Natural killer cell (primary cell): ENCODE data around the gene C18orf63. TPM values are rescaled to one million over a fixed set of nuclear protein-coding genes. Genes with fewer than 3 reads are reported as not detected.

Source experiments
- ATAC-seq, 3 donors: fragments of 150-1000 bp in 2 of 3; fragments of 200-7000 bp in 1 of 3; cut with Tn5 transposase; 1 replicate in 1 of 3; 2 replicates in 2 of 3; pipeline ENCODE4 v1.10.0; 2021; ENCODE audit warnings: mild to moderate bottlenecking in 2 of 3, moderate library complexity in 2 of 3
- DNase-seq, 2 donors: peaks; one replicate each; pipeline versions ENCODE4 v3.0.0 to v3.0.0-alpha.2; 2013 to 2021; ENCODE audit warnings: mixed read lengths in 1 of 2
- H3K27ac ChIP-seq: one replicate; pipeline ENCODE4 v1.5.1; 2013; ENCODE audit warnings: mild to moderate bottlenecking, low read length
- H3K27me3 ChIP-seq: one replicate; pipeline ENCODE4 v1.6.1; 2013; ENCODE audit warnings: low read length; ENCODE audit not compliant: control insufficient read depth, insufficient read depth
- H3K36me3 ChIP-seq: one replicate; pipeline ENCODE4 v1.6.1; 2013; ENCODE audit warnings: low read length; ENCODE audit not compliant: control insufficient read depth, insufficient read depth
- H3K4me1 ChIP-seq: one replicate; pipeline ENCODE4 v1.6.1; 2013; ENCODE audit warnings: low read length; ENCODE audit not compliant: control insufficient read depth, insufficient read depth
- H3K4me3 ChIP-seq: one replicate; pipeline ENCODE4 v1.5.1; 2013; ENCODE audit warnings: low read length
- H3K9me3 ChIP-seq: one replicate; pipeline ENCODE4 v1.6.1; 2013; ENCODE audit warnings: low read length; ENCODE audit not compliant: control insufficient read depth, insufficient read depth
- H3K27ac Mint-ChIP-seq, 2 donors: one replicate each; pipeline ENCODE4 v1.8.0; 2022; ENCODE audit warnings: mild to moderate bottlenecking in 2 of 2, mixed read lengths in 2 of 2, moderate library complexity in 1 of 2
- H3K27me3 Mint-ChIP-seq, 2 donors: one replicate each; pipeline ENCODE4 v1.8.0; 2022; ENCODE audit warnings: low read depth in 2 of 2, mixed read lengths in 2 of 2
- H3K36me3 Mint-ChIP-seq: one replicate; pipeline ENCODE4 v1.8.0; 2022; ENCODE audit warnings: mixed read lengths
- H3K4me1 Mint-ChIP-seq, 2 donors: one replicate each; pipeline ENCODE4 v1.8.0; 2022; ENCODE audit warnings: mixed read lengths in 2 of 2
- H3K4me3 Mint-ChIP-seq: one replicate; pipeline ENCODE4 v1.8.0; 2022; ENCODE audit warnings: mild to moderate bottlenecking, moderate library complexity, mixed read lengths
- H3K9me3 Mint-ChIP-seq, 2 donors: one replicate each; pipeline ENCODE4 v1.8.0; 2022; ENCODE audit warnings: mixed read lengths in 2 of 2
- WGBS: methylation state at CpG from one replicate; pipeline ENCODE4 v1.1.7; 2013; ENCODE audit warnings: missing lambda C conversion rate; ENCODE audit not compliant: insufficient coverage; 5-methylcytosine and 5-hydroxymethylcytosine counted together
- intact Hi-C: fragments of 100-400 bp; cut with micrococcal nuclease; formaldehyde crosslinking; loops from one replicate; pipeline ENCODE4 v1.14.2; 2022
- total RNA-seq, 4 donors: library from RNA; stranded (reverse); fragments of 120-200 nt in 1 of 4; gene quantifications; one replicate each; pipeline versions ENCODE4 v1.2.3 to v1.2.4, GENCODE V29; 2013 to 2022
- TF ChIP-seq, protein P1 (sequence below): fragments of 200-600 bp; IDR thresholded peaks from one replicate; pipeline ENCODE4 v1.8.0; 2022; ENCODE audit warnings: antibody characterized with exemption

C18orf63 gene
- total RNA-seq, 3 donors from 2014 or later (not counting 1 experiment from before 2014, with no cell fraction given) = not detected

DNA sequence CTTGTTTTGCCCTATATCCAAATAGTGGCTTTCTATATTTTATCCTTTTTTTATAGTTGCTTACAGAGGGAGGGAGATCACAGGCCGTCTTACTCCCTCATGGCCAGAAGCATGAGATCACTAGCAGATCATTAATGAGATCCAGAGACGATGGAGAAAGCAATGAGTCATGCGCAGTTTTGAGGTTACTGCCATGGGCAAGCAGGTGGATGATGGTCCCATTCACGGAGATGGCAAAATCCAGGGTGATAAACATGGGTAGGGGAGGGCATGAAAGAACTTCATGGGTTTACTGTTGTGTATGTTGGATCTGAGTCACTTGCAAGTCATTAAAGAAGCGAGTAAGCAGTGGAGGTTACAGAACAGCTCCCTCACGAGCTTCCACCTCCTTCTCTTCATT, 60.4 kb downstream of the C18orf63 start:
- H3K27me3 Mint-ChIP-seq = peaks cover 3 to 10% of the 10 kb centered on the region in 2 donors
- H3K36me3 Mint-ChIP-seq = no peaks in the 10 kb centered on the region
- peaks cover 8 to 13% of the 10 kb centered on the region in 2 donors for H3K4me1 Mint-ChIP-seq
- ATAC-seq (no peak), DNase-seq (no peak)
- H3K4me3 ChIP-seq = no peak overlapping the region
- no peak overlapping the region for H3K27ac ChIP-seq
- peaks cover 22% of the 10 kb centered on the region for H3K4me1 ChIP-seq
- H3K4me3 Mint-ChIP-seq = no peak overlapping the region
- H3K27me3 ChIP-seq = no peaks in the 10 kb centered on the region
- H3K9me3 Mint-ChIP-seq = no peaks in the 10 kb centered on the region
- no peaks in the 10 kb centered on the region for H3K36me3 ChIP-seq
- TF ChIP-seq, protein P1, sequence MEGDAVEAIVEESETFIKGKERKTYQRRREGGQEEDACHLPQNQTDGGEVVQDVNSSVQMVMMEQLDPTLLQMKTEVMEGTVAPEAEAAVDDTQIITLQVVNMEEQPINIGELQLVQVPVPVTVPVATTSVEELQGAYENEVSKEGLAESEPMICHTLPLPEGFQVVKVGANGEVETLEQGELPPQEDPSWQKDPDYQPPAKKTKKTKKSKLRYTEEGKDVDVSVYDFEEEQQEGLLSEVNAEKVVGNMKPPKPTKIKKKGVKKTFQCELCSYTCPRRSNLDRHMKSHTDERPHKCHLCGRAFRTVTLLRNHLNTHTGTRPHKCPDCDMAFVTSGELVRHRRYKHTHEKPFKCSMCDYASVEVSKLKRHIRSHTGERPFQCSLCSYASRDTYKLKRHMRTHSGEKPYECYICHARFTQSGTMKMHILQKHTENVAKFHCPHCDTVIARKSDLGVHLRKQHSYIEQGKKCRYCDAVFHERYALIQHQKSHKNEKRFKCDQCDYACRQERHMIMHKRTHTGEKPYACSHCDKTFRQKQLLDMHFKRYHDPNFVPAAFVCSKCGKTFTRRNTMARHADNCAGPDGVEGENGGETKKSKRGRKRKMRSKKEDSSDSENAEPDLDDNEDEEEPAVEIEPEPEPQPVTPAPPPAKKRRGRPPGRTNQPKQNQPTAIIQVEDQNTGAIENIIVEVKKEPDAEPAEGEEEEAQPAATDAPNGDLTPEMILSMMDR = no peak
- intact Hi-C loops = no loop called here
- H3K27ac Mint-ChIP-seq = no peak overlapping the region
- no peaks in the 10 kb centered on the region for H3K9me3 ChIP-seq
- 88% methylated on average over 4 of the region's 6 CpGs for whole genome bisulfite sequencing

DNA sequence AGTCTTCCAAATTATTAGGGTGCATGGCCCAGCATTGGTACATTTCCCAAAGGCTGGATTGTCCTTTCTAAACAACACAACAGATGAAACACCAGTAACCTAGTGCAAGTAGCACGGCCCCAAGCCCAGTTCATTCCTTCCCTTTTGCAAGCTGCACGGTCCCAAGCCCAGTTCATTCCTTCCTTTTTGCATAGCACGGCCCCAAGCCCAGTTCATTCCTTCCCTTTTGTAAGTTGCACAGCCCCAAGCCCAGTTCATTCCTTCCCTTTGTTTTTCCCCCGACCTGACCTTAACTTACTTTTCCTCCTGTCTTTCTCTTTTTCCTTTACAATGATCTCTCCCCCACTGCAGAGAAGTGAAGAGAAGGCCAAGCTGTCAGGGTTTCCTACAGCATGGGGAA, 60.9 kb downstream of the C18orf63 start:
- Histone ChIP-seq H3K4me3 (no peak overlapping the region), H3K9me3 (no peaks in the 10 kb centered on the region), H3K27ac (no peak overlapping the region), H3K27me3 (no peaks in the 10 kb centered on the region), H3K36me3 (no peaks in the 10 kb centered on the region), H3K4me1 (peaks cover 22% of the 10 kb centered on the region)
- DNase-seq (no peak), ATAC-seq (no peak)
- TF ChIP-seq, protein P1 = no peak
- Mint-ChIP-seq H3K4me3 (no peak overlapping the region), H3K27ac (no peak overlapping the region), H3K27me3 (peaks cover 0 to 5% of the 10 kb centered on the region in 2 donors), H3K4me1 (peaks cover 8 to 13% of the 10 kb centered on the region in 2 donors), H3K9me3 (no peaks in the 10 kb centered on the region), H3K36me3 (no peaks in the 10 kb centered on the region)
- WGBS = 86% methylated on average over 4 of the region's 4 CpGs
- intact Hi-C loops = no loop called here

DNA sequence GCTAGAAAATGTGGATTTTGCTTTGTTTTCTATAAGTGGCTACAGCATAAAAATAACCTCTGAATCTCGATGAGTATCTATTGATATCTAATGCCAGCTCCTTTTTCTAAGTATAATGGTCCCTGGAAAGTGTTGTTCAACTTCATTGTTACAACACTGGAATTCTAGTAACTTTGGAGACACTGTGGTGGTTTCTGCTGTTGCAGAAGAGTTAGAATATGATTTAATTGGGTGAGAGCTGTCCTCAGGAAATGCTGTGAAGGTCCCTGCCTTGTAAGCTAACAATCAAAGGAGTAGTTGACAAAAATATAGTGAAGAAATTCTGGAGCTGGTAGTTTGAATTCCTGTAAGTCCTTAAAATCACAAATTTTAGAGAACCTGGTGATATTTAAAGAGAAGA, 62.1 kb downstream of the C18orf63 start:
- WGBS = no CpG with 5 or more reads among the region's 1 CpG
- Histone ChIP-seq H3K27me3 (no peaks in the 10 kb centered on the region), H3K9me3 (no peaks in the 10 kb centered on the region), H3K27ac (peak overlapping the region; percentile 35), H3K4me1 (peaks cover 20% of the 10 kb centered on the region), H3K4me3 (no peak overlapping the region), H3K36me3 (no peaks in the 10 kb centered on the region)
- H3K4me3 Mint-ChIP-seq = no peak overlapping the region
- peak overlapping the region in 1 of 2 donors; percentile 48 for H3K27ac Mint-ChIP-seq
- intact Hi-C loops = no loop called here
- TF ChIP-seq, protein P1 = no peak
- no peaks in the 10 kb centered on the region for H3K36me3 Mint-ChIP-seq
- DNase-seq (no peak), ATAC-seq (no peak)
- peaks cover 0 to 3% of the 10 kb centered on the region in 2 donors for H3K27me3 Mint-ChIP-seq
- H3K4me1 Mint-ChIP-seq = peaks cover 8% of the 10 kb centered on the region in 2 donors
- no peaks in the 10 kb centered on the region for H3K9me3 Mint-ChIP-seq

DNA sequence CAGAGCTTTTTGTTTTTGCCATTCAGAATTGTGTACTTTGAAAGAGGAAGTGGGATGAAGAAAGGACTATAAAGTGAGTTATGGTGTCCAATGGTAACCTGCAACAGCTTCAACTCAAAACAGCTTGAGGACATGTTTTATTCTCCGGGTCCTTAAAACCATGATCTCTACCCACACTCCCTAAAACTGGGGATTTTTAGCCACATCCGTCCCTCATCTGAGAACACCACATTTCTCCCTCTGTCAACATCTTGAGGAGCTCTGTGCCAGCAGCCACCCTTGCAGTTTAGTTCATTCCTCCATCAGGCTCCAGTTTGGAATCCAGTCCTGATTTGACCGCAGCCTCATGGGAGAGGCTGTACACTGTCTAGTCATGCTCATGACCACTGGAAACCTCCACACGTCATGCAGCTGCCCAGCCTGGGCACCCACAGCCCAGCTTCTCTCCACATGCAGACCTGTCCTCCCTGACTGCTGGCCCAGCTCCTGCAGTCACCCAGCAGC, 62.6 kb downstream of the C18orf63 start:
- Histone ChIP-seq H3K4me1 (peaks cover 16% of the 10 kb centered on the region), H3K9me3 (no peaks in the 10 kb centered on the region), H3K27me3 (no peaks in the 10 kb centered on the region), H3K36me3 (no peaks in the 10 kb centered on the region), H3K27ac (peak overlapping the region; percentile 11), H3K4me3 (no peak overlapping the region)
- DNase-seq = peak in 1 of 2 donors; percentile 76
- peak overlapping the region in 1 of 2 donors; percentile 48 for H3K27ac Mint-ChIP-seq
- H3K4me1 Mint-ChIP-seq = peaks cover 8% of the 10 kb centered on the region in 2 donors
- peak in 1 of 3 donors; percentile 26 for ATAC-seq
- TF ChIP-seq, protein P1 = no peak
- intact Hi-C loops = no loop called here
- no peaks in the 10 kb centered on the region for H3K9me3 Mint-ChIP-seq
- H3K27me3 Mint-ChIP-seq = peaks cover 0 to 3% of the 10 kb centered on the region in 2 donors
- H3K4me3 Mint-ChIP-seq = no peak overlapping the region
- WGBS = 43% methylated on average over 4 of the region's 4 CpGs
- no peaks in the 10 kb centered on the region for H3K36me3 Mint-ChIP-seq
